Cardiac fibroblast (primary cell): ENCODE measurements around the gene SLC38A1.
A peak's percentile ranks its signal among the peaks of the same experiment; 100 is the strongest.

Experiments
- DNase-seq, 2 donors: peaks; one replicate each; pipeline versions ENCODE4 v3.0.0 to v3.0.0-alpha.2; 2010; ENCODE audit warnings: low read depth in 2 of 2
- H3K4me3 ChIP-seq, 2 donors: replicated peaks in 1 of 2; 1 replicate in 1 of 2; 2 replicates in 1 of 2; pipeline ENCODE4 v1.5.1; 2011; ENCODE audit warnings: low read depth in 2 of 2, low read length in 2 of 2, mild to moderate bottlenecking in 2 of 2, moderate library complexity in 1 of 2
- CTCF ChIP-seq: IDR thresholded peaks from one replicate; pipeline ENCODE4 v1.5.1; 2011; ENCODE audit warnings: low read depth, mild to moderate bottlenecking, low read length, inconsistent platforms

The SLC38A1 gene

GRCh38 chr12:46209170-46209569 lies 59.7 kb downstream of the SLC38A1 start:
- no peak for TF ChIP-seq CTCF
- H3K4me3 ChIP-seq, result no peak overlapping the region
- DNase-seq, result peak; percentile 32 to 61

- H3K4me3 ChIP-seq, result no peak overlapping the region
- no peak for DNase-seq
- no peak for TF ChIP-seq CTCF
These were observed 60.5 kb downstream of the SLC38A1 start for GRCh38 chr12:46208370-46208769.

DNA sequence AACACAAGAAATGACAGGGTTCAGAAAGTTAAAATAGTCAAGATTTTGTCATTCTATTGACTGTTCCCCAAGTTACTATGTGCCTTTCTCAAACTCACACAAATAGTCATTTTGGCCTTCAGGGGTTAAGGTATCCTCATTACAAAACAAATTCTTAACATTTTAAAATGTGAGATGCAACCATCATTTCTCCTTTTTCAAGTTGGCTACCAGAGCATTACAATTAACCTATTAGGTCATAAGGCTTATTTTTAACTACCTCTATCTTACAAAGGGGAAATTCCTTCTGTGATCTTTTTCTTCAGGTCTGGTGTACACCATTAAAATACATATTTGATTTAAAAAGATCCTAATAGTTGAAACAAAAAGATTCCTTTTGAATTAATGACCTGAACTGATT lies 61.2 kb downstream of the SLC38A1 start:
- TF ChIP-seq CTCF, result no peak
- DNase-seq, result no peak
- no peak overlapping the region for H3K4me3 ChIP-seq

DNA sequence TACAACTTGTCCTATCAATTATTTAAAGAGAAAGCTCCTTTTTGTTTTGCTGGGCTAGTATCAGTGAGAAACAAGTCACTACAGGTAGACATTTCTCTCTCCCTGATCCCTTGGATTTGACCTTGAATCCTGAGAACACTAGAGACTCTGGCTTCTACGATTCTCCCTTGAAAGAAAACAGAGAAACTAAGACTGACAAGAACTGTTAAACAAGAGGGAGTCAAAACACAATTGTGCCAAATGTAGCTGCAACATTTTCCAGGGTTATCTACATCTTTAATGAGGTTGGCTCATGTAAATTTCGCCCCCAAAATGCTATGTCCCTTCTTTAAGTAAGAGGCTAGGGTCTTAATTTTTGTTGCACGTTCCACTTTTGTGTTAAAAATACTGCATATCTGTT lies 62.4 kb downstream of the SLC38A1 start:
- no peak for DNase-seq
- no peak for TF ChIP-seq CTCF
- no peak overlapping the region for H3K4me3 ChIP-seq

DNA sequence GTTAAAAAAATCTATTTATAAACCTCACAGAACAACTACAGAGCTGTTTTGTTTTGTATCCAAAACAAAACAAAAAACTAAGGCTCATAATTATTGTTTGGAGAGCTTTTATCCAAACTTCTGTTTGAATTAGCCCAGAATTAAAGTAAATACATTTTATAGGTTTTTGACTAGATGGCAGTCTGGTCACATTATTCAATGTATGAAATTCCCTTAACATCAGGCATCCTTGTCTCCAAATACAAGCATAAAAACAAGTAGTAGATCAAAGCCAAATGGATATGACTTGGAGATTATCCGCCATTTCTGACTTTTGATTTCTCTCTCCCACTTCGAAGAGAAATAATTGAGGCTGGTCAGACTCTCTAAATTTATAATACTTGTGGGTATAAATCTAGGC lies 63.5 kb downstream of the SLC38A1 start:
- H3K4me3 ChIP-seq, result no peak overlapping the region
- TF ChIP-seq CTCF, result no peak
- DNase-seq, result peak; percentile 28 to 65

GRCh38 chr12:46201284-46201789 lies 67.5 kb downstream of the SLC38A1 start:
- TF ChIP-seq CTCF, result no peak
- no peak for DNase-seq
- H3K4me3 ChIP-seq, result no peak overlapping the region

GRCh38 chr12:46200551-46200950 lies 68.3 kb downstream of the SLC38A1 start:
- H3K4me3 ChIP-seq, result no peak overlapping the region
- no peak for DNase-seq
- no peak for TF ChIP-seq CTCF
